WTC11 (cell line): ENCODE results near the gene ZNF639. TPM values are rescaled to one million over a fixed set of nuclear protein-coding genes. Genes with fewer than 3 reads are reported as not detected.

ENCODE experiments used
- ATAC-seq: fragments of 200-7000 bp; cut with Tn5 transposase; 2 replicates; pipeline ENCODE4 v1.10.0; 2021; ENCODE audit warnings: mild to moderate bottlenecking, moderate library complexity
- CTCF ChIA-PET: fragments of 300-600 bp; sonication (Branson Sonifier 250); formaldehyde crosslinking; loops from one replicate; lab custom pipeline; 2021; ENCODE audit warnings: antibody characterized with exemption; lab: Charles Lee
- POLR2A ChIA-PET: fragments of 350-600 bp; sonication (Branson Sonifier 250); formaldehyde crosslinking; loops from one replicate; lab custom pipeline; 2021; ENCODE audit warnings: antibody characterized with exemption; lab: Charles Lee
- DNase-seq: peaks from one replicate; pipeline ENCODE4 v3.0.0; 2021; ENCODE audit warnings: low spot score
- H3K27ac Mint-ChIP-seq: 2 replicates; pipeline ENCODE4 v1.8.0; 2021; ENCODE audit warnings: mixed read lengths
- H3K27me3 Mint-ChIP-seq: 2 replicates; pipeline ENCODE4 v1.8.0; 2021; ENCODE audit warnings: low read depth, mild to moderate bottlenecking, moderate library complexity, mixed read lengths
- H3K36me3 Mint-ChIP-seq: 2 replicates; pipeline ENCODE4 v1.8.0; 2021; ENCODE audit warnings: mixed read lengths
- H3K4me1 Mint-ChIP-seq: 2 replicates; pipeline ENCODE4 v1.8.0; 2022; ENCODE audit warnings: mixed read lengths
- H3K4me3 Mint-ChIP-seq: 2 replicates; pipeline ENCODE4 v1.8.0; 2021; ENCODE audit warnings: mild to moderate bottlenecking, moderate library complexity, mixed read lengths
- H3K9me3 Mint-ChIP-seq: 2 replicates; pipeline ENCODE4 v1.8.0; 2021; ENCODE audit warnings: mixed read lengths
- ATF1 ChIP-seq: sonication (generic); formaldehyde crosslinking; IDR thresholded peaks from 2 replicates; pipeline ENCODE4 v1.8.1; 2023; ENCODE audit warnings: mild to moderate bottlenecking, moderate library complexity, missing genetic modification reagents
- CREM ChIP-seq: sonication (generic); formaldehyde crosslinking; IDR thresholded peaks from 2 replicates; pipeline ENCODE4 v1.8.1; 2022; ENCODE audit warnings: mild to moderate bottlenecking, missing genetic modification reagents, moderate library complexity
- ESRRA ChIP-seq: sonication (generic); formaldehyde crosslinking; IDR thresholded peaks from 2 replicates; pipeline ENCODE4 v1.8.1; 2022; ENCODE audit warnings: mild to moderate bottlenecking, missing genetic modification reagents, borderline replicate concordance
- GABPB1 ChIP-seq: sonication (generic); formaldehyde crosslinking; IDR thresholded peaks from 2 replicates; pipeline ENCODE4 v1.8.1; 2023; ENCODE audit warnings: mild to moderate bottlenecking, missing genetic modification reagents
- GRHL2 ChIP-seq: fragments of 250-450 bp; sonication (Bioruptor Pico); IDR thresholded peaks from 2 replicates; pipeline ENCODE4 v1.8.0; 2022; ENCODE audit warnings: mild to moderate bottlenecking, moderate library complexity; ENCODE audit not compliant: insufficient replicate concordance, severe bottlenecking
- KAT7 ChIP-seq: sonication (generic); formaldehyde crosslinking; IDR thresholded peaks from 2 replicates; pipeline ENCODE4 v1.8.1; 2023; ENCODE audit warnings: missing genetic modification reagents, mild to moderate bottlenecking, borderline replicate concordance
- RELA ChIP-seq: sonication (generic); formaldehyde crosslinking; IDR thresholded peaks from 2 replicates; pipeline ENCODE4 v1.8.1; 2022; ENCODE audit warnings: missing genetic modification reagents, mild to moderate bottlenecking, borderline replicate concordance
- ZNF121 ChIP-seq: sonication (generic); formaldehyde crosslinking; IDR thresholded peaks from 2 replicates; pipeline ENCODE4 v1.8.0; 2023; ENCODE audit warnings: missing genetic modification reagents
- ZNF396 ChIP-seq: fragments of 250-450 bp; sonication (Bioruptor Pico); IDR thresholded peaks from 2 replicates; pipeline ENCODE4 v1.8.0; 2021; ENCODE audit warnings: mild to moderate bottlenecking, moderate library complexity, borderline replicate concordance
- ZNF423 ChIP-seq: fragments of 250-450 bp; sonication (Bioruptor Pico); IDR thresholded peaks from 2 replicates; pipeline ENCODE4 v2.1.2; 2022; ENCODE audit warnings: mild to moderate bottlenecking, moderate library complexity
- total RNA-seq: library from RNA; stranded (reverse); gene quantifications from 3 replicates; pipeline ENCODE4 v1.2.3, GENCODE V29; 2021
- TF ChIP-seq, protein P1 (sequence below): sonication (generic); formaldehyde crosslinking; IDR thresholded peaks from 2 replicates; pipeline ENCODE4 v1.8.1; 2023; ENCODE audit warnings: mild to moderate bottlenecking, missing genetic modification reagents
- TF ChIP-seq, protein P2 (sequence below): sonication (generic); formaldehyde crosslinking; IDR thresholded peaks from 2 replicates; pipeline ENCODE4 v1.8.1; 2022; ENCODE audit warnings: low read depth, missing genetic modification reagents, borderline replicate concordance
- TF ChIP-seq, protein P3 (sequence below): sonication (generic); formaldehyde crosslinking; IDR thresholded peaks from 2 replicates; pipeline ENCODE4 v1.8.1; 2022; ENCODE audit warnings: mild to moderate bottlenecking, missing genetic modification reagents, moderate library complexity, borderline replicate concordance
- TF ChIP-seq, protein P4 (sequence below): sonication (generic); formaldehyde crosslinking; IDR thresholded peaks from 2 replicates; pipeline ENCODE4 v1.8.1; 2023; ENCODE audit warnings: mild to moderate bottlenecking, missing genetic modification reagents, moderate library complexity
- TF ChIP-seq, protein P5 (sequence below): fragments of 250-450 bp; sonication (Bioruptor Pico); IDR thresholded peaks from 2 replicates; pipeline ENCODE4 v1.9.0; 2021; ENCODE audit warnings: moderate library complexity, mild to moderate bottlenecking, inconsistent platforms, borderline replicate concordance
- TF ChIP-seq, protein P6 (sequence below): sonication (generic); formaldehyde crosslinking; IDR thresholded peaks from 2 replicates; pipeline ENCODE4 v1.8.1; 2023; ENCODE audit warnings: mild to moderate bottlenecking, missing genetic modification reagents
- TF ChIP-seq, protein P7 (sequence below): sonication (generic); formaldehyde crosslinking; IDR thresholded peaks from 2 replicates; pipeline ENCODE4 v1.8.0; 2022; ENCODE audit warnings: mild to moderate bottlenecking, missing genetic modification reagents

The ZNF639 gene
- total RNA-seq, 1 experiment from 2014 or later: 34.8 TPM

DNA sequence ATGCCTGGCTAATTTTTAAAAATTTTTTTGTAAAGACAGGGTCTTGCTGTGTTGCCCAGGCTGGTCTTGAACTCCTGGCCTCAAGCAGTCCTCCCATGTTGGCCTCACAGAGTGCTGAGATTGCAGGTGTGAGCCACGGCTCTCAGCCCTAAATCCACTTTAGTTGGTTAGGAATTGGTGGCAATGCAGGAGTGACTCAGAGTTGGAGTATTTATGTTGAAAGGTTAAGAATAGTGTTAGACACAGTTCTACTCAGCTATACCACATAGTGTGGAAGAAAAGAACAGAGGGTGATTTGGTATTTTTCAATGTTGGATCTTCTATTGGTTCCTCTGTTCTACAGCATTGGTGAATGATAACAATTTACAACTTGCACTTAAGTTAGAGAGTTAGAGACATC is 7.6 kb downstream of the ZNF639 start (continued):
- TF ChIP-seq, protein P1, sequence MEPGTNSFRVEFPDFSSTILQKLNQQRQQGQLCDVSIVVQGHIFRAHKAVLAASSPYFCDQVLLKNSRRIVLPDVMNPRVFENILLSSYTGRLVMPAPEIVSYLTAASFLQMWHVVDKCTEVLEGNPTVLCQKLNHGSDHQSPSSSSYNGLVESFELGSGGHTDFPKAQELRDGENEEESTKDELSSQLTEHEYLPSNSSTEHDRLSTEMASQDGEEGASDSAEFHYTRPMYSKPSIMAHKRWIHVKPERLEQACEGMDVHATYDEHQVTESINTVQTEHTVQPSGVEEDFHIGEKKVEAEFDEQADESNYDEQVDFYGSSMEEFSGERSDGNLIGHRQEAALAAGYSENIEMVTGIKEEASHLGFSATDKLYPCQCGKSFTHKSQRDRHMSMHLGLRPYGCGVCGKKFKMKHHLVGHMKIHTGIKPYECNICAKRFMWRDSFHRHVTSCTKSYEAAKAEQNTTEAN (CRISPR knock-in tag): no peak
- TF ChIP-seq, protein P2, sequence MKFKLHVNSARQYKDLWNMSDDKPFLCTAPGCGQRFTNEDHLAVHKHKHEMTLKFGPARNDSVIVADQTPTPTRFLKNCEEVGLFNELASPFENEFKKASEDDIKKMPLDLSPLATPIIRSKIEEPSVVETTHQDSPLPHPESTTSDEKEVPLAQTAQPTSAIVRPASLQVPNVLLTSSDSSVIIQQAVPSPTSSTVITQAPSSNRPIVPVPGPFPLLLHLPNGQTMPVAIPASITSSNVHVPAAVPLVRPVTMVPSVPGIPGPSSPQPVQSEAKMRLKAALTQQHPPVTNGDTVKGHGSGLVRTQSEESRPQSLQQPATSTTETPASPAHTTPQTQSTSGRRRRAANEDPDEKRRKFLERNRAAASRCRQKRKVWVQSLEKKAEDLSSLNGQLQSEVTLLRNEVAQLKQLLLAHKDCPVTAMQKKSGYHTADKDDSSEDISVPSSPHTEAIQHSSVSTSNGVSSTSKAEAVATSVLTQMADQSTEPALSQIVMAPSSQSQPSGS (CRISPR knock-in tag): no peak
- TF ChIP-seq, protein P3, sequence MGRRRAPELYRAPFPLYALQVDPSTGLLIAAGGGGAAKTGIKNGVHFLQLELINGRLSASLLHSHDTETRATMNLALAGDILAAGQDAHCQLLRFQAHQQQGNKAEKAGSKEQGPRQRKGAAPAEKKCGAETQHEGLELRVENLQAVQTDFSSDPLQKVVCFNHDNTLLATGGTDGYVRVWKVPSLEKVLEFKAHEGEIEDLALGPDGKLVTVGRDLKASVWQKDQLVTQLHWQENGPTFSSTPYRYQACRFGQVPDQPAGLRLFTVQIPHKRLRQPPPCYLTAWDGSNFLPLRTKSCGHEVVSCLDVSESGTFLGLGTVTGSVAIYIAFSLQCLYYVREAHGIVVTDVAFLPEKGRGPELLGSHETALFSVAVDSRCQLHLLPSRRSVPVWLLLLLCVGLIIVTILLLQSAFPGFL (CRISPR knock-in tag): no peak
- TF ChIP-seq, protein P4, sequence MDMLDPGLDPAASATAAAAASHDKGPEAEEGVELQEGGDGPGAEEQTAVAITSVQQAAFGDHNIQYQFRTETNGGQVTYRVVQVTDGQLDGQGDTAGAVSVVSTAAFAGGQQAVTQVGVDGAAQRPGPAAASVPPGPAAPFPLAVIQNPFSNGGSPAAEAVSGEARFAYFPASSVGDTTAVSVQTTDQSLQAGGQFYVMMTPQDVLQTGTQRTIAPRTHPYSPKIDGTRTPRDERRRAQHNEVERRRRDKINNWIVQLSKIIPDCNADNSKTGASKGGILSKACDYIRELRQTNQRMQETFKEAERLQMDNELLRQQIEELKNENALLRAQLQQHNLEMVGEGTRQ (CRISPR knock-in tag): no peak
- no peak for TF ChIP-seq RELA (CRISPR knock-in tag)
- TF ChIP-seq, protein P5, sequence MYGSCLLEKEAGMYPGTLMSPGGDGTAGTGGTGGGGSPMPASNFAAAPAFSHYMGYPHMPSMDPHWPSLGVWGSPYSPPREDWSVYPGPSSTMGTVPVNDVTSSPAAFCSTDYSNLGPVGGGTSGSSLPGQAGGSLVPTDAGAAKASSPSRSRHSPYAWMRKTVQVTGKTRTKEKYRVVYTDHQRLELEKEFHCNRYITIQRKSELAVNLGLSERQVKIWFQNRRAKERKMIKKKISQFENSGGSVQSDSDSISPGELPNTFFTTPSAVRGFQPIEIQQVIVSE (CRISPR knock-in tag): no peak
- TF ChIP-seq CREM: no peak
- no peak for TF ChIP-seq GRHL2
- TF ChIP-seq ATF1 (CRISPR knock-in tag): no peak
- TF ChIP-seq, protein P6, sequence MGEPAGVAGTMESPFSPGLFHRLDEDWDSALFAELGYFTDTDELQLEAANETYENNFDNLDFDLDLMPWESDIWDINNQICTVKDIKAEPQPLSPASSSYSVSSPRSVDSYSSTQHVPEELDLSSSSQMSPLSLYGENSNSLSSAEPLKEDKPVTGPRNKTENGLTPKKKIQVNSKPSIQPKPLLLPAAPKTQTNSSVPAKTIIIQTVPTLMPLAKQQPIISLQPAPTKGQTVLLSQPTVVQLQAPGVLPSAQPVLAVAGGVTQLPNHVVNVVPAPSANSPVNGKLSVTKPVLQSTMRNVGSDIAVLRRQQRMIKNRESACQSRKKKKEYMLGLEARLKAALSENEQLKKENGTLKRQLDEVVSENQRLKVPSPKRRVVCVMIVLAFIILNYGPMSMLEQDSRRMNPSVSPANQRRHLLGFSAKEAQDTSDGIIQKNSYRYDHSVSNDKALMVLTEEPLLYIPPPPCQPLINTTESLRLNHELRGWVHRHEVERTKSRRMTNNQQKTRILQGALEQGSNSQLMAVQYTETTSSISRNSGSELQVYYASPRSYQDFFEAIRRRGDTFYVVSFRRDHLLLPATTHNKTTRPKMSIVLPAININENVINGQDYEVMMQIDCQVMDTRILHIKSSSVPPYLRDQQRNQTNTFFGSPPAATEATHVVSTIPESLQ: no peak
- TF ChIP-seq KAT7 (CRISPR knock-in tag): no peak
- TF ChIP-seq, protein P7, sequence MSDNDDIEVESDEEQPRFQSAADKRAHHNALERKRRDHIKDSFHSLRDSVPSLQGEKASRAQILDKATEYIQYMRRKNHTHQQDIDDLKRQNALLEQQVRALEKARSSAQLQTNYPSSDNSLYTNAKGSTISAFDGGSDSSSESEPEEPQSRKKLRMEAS (CRISPR knock-in tag): no peak
- no peak for TF ChIP-seq GABPB1 (CRISPR knock-in tag)
- no peak for TF ChIP-seq ZNF423 (CRISPR knock-in tag)
- TF ChIP-seq, all 79 proteins: peak for 0

DNA sequence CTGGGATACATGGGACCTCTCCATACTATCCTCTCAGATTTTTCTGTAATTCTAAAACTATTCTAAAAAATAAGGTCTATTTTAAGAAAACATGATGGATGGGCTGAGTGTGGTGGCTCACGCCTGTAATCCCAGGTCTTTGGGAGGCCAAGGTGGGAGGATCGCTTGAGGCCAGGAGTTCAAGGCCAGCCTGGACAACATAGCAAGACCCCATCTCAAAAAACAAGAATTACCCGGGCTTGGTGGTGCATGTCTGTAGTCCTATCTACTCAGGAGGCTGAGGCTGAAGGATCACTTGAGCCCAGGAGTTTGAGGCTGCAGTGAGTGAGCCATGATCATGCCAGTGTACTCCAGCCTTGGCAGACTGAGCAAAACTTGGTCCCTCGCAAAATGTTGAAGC is 9.4 kb downstream of the ZNF639 start:
- no peak for DNase-seq
- POLR2A ChIA-PET: no interaction called here
- Mint-ChIP-seq H3K4me1 (no peaks in the 10 kb centered on the region), H3K9me3 (no peaks in the 10 kb centered on the region), H3K4me3 (no peak overlapping the region), H3K36me3 (peaks cover 76% of the 10 kb centered on the region), H3K27ac (no peak overlapping the region), H3K27me3 (no peaks in the 10 kb centered on the region)
- CTCF ChIA-PET: no interaction called here
- no peak for ATAC-seq
- TF ChIP-seq ZNF121 (CRISPR knock-in tag) (0 out of 2 replicates have a peak, but pooled peaks have one; percentile 65), ESRRA (CRISPR knock-in tag) (no peak), RELA (CRISPR knock-in tag) (no peak), ZNF396 (no peak)
- TF ChIP-seq, protein P4 (CRISPR knock-in tag): no peak
